Tibial artery (tissue), 4 donors: ENCODE measurements around the gene CFAP53.

ENCODE experiments used
- DNase-seq, 2 donors: peaks; one replicate each; pipeline ENCODE4 v3.0.0-alpha.2; 2019
- H3K27ac ChIP-seq, 2 donors: fragments of 200-600 bp; sonication (generic) in 1 of 2; 1 replicate in 1 of 2; 2 replicates in 1 of 2; pipeline ENCODE4 v1.5.1; 2018 to 2019; ENCODE audit warnings: mild to moderate bottlenecking in 1 of 2
- H3K27me3 ChIP-seq, 2 donors: fragments of 200-600 bp; sonication (generic) in 1 of 2; one replicate each; pipeline versions ENCODE4 v1.5.1 to v1.6.0; 2016 to 2019
- H3K36me3 ChIP-seq, 3 donors: fragments of 200-600 bp; sonication (generic) in 2 of 3; one replicate each; pipeline ENCODE4 v1.5.1; 2016 to 2019; ENCODE audit warnings: mild to moderate bottlenecking in 2 of 3
- H3K4me1 ChIP-seq, 4 donors: fragments of 200-600 bp; sonication (generic) in 2 of 4; 1 replicate in 3 of 4; 2 replicates in 1 of 4; pipeline ENCODE4 v1.5.1; 2016 to 2019
- H3K4me3 ChIP-seq, 2 donors: fragments of 200-600 bp; sonication (generic) in 1 of 2; 1 replicate in 1 of 2; 2 replicates in 1 of 2; pipeline ENCODE4 v1.5.1; 2018 to 2019; ENCODE audit warnings: mild to moderate bottlenecking in 2 of 2
- H3K9me3 ChIP-seq, 3 donors: fragments of 200-600 bp; sonication (generic) in 1 of 3; one replicate each; pipeline ENCODE4 v1.5.1; 2016 to 2019
- CTCF ChIP-seq, 2 experiments: fragments of 200-600 bp in 1 of 2; fragments of 450-650 bp in 1 of 2; IDR thresholded peaks; one replicate each; pipeline ENCODE4 v1.5.1; 2017 to 2019; ENCODE audit warnings: antibody characterized with exemption in 2 of 2, mild to moderate bottlenecking in 1 of 2, moderate library complexity in 1 of 2
- intact Hi-C: fragments of 100-400 bp; cut with DNase I; formaldehyde crosslinking; loops from one replicate; pipeline ENCODE4 v1.15.0; 2023; ENCODE audit warnings: low total_unique reads

The CFAP53 gene

GRCh38 chr18:50179465-50179864 lies 86.8 kb downstream of the CFAP53 start:
- no peak for TF ChIP-seq CTCF (IDR thresholded peaks at IDR 0.05)
- intact Hi-C loops = no loop called here
- Histone ChIP-seq H3K9me3 (no peaks in the 10 kb centered on the region), H3K27ac (no peak overlapping the region), H3K4me1 (no peaks in the 10 kb centered on the region), H3K4me3 (no peak overlapping the region), H3K27me3 (no peaks in the 10 kb centered on the region), H3K36me3 (no peaks in the 10 kb centered on the region)
- DNase-seq = no peak

GRCh38 chr18:50177294-50177992 lies 88.9 kb downstream of the CFAP53 start:
- Histone ChIP-seq H3K4me3 (no peak overlapping the region), H3K27me3 (no peaks in the 10 kb centered on the region), H3K36me3 (no peaks in the 10 kb centered on the region), H3K27ac (no peak overlapping the region), H3K4me1 (no peaks in the 10 kb centered on the region), H3K9me3 (no peaks in the 10 kb centered on the region)
- intact Hi-C loops = no loop called here
- no peak for DNase-seq
- no peak for TF ChIP-seq CTCF (IDR thresholded peaks at IDR 0.05)
